Bronchial epithelial cell (primary cell): ENCODE results near the gene WDFY4. TPM values are rescaled to one million over a fixed set of nuclear protein-coding genes. Genes with fewer than 3 reads are reported as not detected.

Experiments used
- DNase-seq: peaks from one replicate; pipeline ENCODE4 v3.0.0-alpha.2; 2010; ENCODE audit warnings: low read depth
- FAIRE-seq: peaks from 2 replicates; lab custom pipeline; 2011; peaks lifted over from hg19 to GRCh38; lab: Jason Lieb, UNC
- H3K27me3 ChIP-seq: 2 replicates; pipeline ENCODE4 v1.5.1; 2011; ENCODE audit warnings: low read length; ENCODE audit not compliant: control insufficient read depth, insufficient read depth
- H3K36me3 ChIP-seq: 2 replicates; pipeline ENCODE4 v1.5.1; 2011; ENCODE audit warnings: low read length; ENCODE audit not compliant: control insufficient read depth, insufficient read depth
- H3K4me3 ChIP-seq: 2 replicates; pipeline ENCODE4 v1.5.1; 2011; ENCODE audit warnings: mild to moderate bottlenecking, low read depth, low read length, control low read depth
- total RNA-seq: library from RNA; depleted of rRNA; stranded (reverse); fragments of >200 nt; gene quantifications from 2 replicates; pipeline ENCODE4 v1.2.1, GENCODE V29; 2014
- TF ChIP-seq, protein P1 (sequence below): IDR thresholded peaks from 2 replicates; pipeline ENCODE4 v1.5.1; 2011; ENCODE audit warnings: mild to moderate bottlenecking, moderate library complexity, low read length, control low read depth, inconsistent platforms; ENCODE audit not compliant: insufficient read depth, severe bottlenecking

Gene WDFY4
- total RNA-seq, 1 donor from 2014 or later: under 0.01 TPM

- no peak for DNase-seq
- Histone ChIP-seq H3K36me3 (no peaks in the 10 kb centered on the region), H3K27me3 (no peaks in the 10 kb centered on the region), H3K4me3 (no peak overlapping the region)
- no peak for FAIRE-seq
- TF ChIP-seq, protein P1, sequence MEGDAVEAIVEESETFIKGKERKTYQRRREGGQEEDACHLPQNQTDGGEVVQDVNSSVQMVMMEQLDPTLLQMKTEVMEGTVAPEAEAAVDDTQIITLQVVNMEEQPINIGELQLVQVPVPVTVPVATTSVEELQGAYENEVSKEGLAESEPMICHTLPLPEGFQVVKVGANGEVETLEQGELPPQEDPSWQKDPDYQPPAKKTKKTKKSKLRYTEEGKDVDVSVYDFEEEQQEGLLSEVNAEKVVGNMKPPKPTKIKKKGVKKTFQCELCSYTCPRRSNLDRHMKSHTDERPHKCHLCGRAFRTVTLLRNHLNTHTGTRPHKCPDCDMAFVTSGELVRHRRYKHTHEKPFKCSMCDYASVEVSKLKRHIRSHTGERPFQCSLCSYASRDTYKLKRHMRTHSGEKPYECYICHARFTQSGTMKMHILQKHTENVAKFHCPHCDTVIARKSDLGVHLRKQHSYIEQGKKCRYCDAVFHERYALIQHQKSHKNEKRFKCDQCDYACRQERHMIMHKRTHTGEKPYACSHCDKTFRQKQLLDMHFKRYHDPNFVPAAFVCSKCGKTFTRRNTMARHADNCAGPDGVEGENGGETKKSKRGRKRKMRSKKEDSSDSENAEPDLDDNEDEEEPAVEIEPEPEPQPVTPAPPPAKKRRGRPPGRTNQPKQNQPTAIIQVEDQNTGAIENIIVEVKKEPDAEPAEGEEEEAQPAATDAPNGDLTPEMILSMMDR: no peak
Measured at GRCh38 chr10:48678041-48678440, 6.6 kb upstream of the WDFY4 start.

DNA sequence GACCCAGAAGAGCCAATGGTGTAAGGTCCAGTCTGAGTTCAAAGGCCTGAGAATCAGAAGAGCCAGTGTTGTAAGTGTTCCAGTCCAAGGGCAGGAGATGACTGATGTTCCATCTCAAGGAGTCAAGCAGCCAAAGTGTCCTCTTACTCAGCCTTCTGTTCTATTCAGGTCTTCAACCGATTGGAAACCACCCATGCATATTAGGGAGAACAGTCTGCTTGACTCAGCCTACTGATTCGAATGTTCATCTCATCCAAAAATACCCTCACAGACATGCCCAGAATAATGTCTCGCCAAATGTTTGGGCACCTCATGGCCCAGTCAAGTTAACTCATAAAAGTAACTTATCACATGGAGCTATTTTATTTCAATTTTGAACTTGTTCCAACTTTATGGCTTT lies 2.9 kb upstream of the WDFY4 start:
- no peak for DNase-seq
- TF ChIP-seq, protein P1: no peak
- no peak for FAIRE-seq
- Histone ChIP-seq H3K36me3 (no peaks in the 10 kb centered on the region), H3K27me3 (no peaks in the 10 kb centered on the region), H3K4me3 (no peak overlapping the region)

- Histone ChIP-seq H3K4me3 (no peak overlapping the region), H3K27me3 (no peaks in the 10 kb centered on the region), H3K36me3 (no peaks in the 10 kb centered on the region)
- DNase-seq: no peak
- FAIRE-seq: no peak
- TF ChIP-seq, protein P1: no peak
Measured at GRCh38 chr10:48682265-48682664, 2.4 kb upstream of the WDFY4 start.

GRCh38 chr10:48683424-48683823 lies 1.2 kb upstream of the WDFY4 start:
- Histone ChIP-seq H3K27me3 (no peaks in the 10 kb centered on the region), H3K36me3 (no peaks in the 10 kb centered on the region), H3K4me3 (no peak overlapping the region)
- TF ChIP-seq, protein P1: no peak
- no peak for DNase-seq
- FAIRE-seq: no peak

DNA sequence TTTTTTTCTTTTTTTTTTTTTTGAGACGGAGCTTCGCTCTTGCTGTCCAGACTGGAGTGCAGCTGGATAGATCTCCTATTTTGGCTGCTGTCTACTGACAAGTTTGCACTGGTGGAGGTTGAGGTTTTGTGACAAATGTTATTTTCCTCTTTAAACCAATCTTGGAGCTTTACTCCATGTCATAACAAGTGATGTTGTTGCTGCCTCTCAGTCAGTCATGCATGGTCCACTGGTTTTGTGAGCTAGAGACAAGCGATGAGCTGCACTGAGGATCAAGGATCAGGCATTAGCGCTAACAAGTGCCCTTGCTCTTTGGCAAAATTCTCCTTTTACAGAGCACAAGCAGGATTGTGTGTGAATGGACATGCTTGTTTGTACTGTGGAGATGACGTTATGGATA lies 805 bp upstream of the WDFY4 start:
- H3K4me3 ChIP-seq: no peak overlapping the region
- H3K27me3 ChIP-seq: no peaks in the 10 kb centered on the region
- no peaks in the 10 kb centered on the region for H3K36me3 ChIP-seq
- DNase-seq: no peak
- TF ChIP-seq, protein P1: no peak
- peak; percentile 72 for FAIRE-seq

- no peak overlapping the region for H3K4me3 ChIP-seq
- DNase-seq: no peak
- TF ChIP-seq, protein P1: no peak
- no peaks in the 10 kb centered on the region for H3K27me3 ChIP-seq
- FAIRE-seq: no peak
- H3K36me3 ChIP-seq: no peaks in the 10 kb centered on the region
Measured at GRCh38 chr10:48684463-48684791, 246 bp upstream of the WDFY4 start.
